Neutrophil (primary cell): Measurements from ENCODE around the gene UBA52.
A peak's percentile ranks its signal among the peaks of the same experiment; 100 is the strongest.
"Not testable (repeated sequence)": the region's sequence is repeated elsewhere in the genome, so short reads cannot be mapped to it uniquely, and the experiment has no call there.

Experiments used
- H3K27ac ChIP-seq: fragments of 200-600 bp; sonication (generic); 2 replicates; pipeline ENCODE4 v1.5.1; 2016; ENCODE audit warnings: mild to moderate bottlenecking, moderate library complexity
- H3K27me3 ChIP-seq: fragments of 200-600 bp; sonication (generic); 2 replicates; pipeline ENCODE4 v1.6.0; 2016; ENCODE audit warnings: mild to moderate bottlenecking
- H3K36me3 ChIP-seq: fragments of 200-600 bp; sonication (generic); 2 replicates; pipeline ENCODE4 v1.5.1; 2017
- H3K4me1 ChIP-seq, 2 experiments: fragments of 200-600 bp in 1 of 2; sonication (generic) in 1 of 2; 1 replicate in 1 of 2; 2 replicates in 1 of 2; pipeline versions ENCODE4 v1.5.1 to v1.6.1; 2013 to 2016; ENCODE audit warnings: low read depth in 1 of 2, low read length in 1 of 2, mild to moderate bottlenecking in 1 of 2, moderate library complexity in 1 of 2; ENCODE audit not compliant: control insufficient read depth in 1 of 2, insufficient read depth in 1 of 2
- H3K4me3 ChIP-seq, 2 experiments: fragments of 200-600 bp in 1 of 2; sonication (generic) in 1 of 2; 1 replicate in 1 of 2; 2 replicates in 1 of 2; pipeline ENCODE4 v1.5.1; 2013 to 2016; ENCODE audit warnings: low read depth in 1 of 2, low read length in 1 of 2, mild to moderate bottlenecking in 1 of 2, moderate library complexity in 1 of 2
- H3K9me3 ChIP-seq: fragments of 200-600 bp; sonication (generic); 2 replicates; pipeline ENCODE4 v1.5.1; 2016
- TF ChIP-seq, protein P1 (sequence below): fragments of 200-600 bp; sonication (generic); IDR thresholded peaks from 2 replicates; pipeline ENCODE4 v1.5.1; 2016; ENCODE audit warnings: antibody characterized with exemption

The UBA52 gene

DNA sequence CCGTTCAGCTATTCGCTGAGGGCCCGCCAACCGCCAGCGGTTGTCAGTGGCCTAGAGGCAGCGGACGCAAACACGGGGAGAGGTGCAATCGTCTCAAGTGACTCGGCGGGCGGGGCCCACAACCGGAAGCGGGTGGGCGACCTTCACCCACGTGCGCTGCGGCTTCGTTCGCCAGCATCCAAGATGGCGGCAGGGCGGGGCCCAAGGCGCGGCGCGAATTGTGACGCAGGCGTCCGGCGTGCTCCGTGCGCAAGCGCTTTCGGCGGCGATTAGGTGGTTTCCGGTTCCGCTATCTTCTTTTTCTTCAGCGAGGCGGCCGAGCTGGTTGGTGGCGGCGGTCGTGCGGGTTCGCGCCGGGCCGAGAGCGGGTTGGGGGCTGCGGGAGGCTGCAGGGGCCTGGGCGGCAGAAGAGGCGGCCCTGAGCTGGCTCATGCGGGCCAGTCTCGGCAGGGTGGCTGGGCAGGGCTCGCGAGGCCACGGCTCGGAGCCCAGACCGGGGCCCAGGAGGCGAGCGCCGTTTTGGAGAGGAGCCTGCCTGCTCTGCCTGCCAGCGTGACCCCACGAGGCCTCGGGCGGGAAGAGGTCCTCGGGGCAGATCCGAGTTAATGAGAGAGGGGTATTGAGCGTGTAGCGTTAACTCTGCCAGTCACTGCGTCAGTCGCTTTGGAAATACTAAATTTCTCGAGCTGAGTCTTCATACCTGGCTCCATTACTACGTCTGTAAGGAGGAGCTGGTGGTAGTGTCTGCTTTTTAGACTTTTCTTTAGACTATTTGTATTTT lies at the start of gene UBA52:
Gene UBA52, plus strand, starts transcription at position 294 of the 781 bp plus-strand sequence. CDS start 1,444 bp downstream, outside the sequence.
- Histone ChIP-seq H3K9me3 (no peaks in the 10 kb centered on the region), H3K4me1 (peaks cover 23 to 27% of the 10 kb centered on the region in 2 experiments), H3K36me3 (peaks cover 67% of the 10 kb centered on the region), H3K27me3 (no peaks in the 10 kb centered on the region), H3K27ac (peak within 1 kb of the TSS; percentile 94), H3K4me3 (peak within 1 kb of the TSS; percentile 83 to 93)
- TF ChIP-seq, protein P1, sequence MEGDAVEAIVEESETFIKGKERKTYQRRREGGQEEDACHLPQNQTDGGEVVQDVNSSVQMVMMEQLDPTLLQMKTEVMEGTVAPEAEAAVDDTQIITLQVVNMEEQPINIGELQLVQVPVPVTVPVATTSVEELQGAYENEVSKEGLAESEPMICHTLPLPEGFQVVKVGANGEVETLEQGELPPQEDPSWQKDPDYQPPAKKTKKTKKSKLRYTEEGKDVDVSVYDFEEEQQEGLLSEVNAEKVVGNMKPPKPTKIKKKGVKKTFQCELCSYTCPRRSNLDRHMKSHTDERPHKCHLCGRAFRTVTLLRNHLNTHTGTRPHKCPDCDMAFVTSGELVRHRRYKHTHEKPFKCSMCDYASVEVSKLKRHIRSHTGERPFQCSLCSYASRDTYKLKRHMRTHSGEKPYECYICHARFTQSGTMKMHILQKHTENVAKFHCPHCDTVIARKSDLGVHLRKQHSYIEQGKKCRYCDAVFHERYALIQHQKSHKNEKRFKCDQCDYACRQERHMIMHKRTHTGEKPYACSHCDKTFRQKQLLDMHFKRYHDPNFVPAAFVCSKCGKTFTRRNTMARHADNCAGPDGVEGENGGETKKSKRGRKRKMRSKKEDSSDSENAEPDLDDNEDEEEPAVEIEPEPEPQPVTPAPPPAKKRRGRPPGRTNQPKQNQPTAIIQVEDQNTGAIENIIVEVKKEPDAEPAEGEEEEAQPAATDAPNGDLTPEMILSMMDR, result peak; percentile 33

DNA sequence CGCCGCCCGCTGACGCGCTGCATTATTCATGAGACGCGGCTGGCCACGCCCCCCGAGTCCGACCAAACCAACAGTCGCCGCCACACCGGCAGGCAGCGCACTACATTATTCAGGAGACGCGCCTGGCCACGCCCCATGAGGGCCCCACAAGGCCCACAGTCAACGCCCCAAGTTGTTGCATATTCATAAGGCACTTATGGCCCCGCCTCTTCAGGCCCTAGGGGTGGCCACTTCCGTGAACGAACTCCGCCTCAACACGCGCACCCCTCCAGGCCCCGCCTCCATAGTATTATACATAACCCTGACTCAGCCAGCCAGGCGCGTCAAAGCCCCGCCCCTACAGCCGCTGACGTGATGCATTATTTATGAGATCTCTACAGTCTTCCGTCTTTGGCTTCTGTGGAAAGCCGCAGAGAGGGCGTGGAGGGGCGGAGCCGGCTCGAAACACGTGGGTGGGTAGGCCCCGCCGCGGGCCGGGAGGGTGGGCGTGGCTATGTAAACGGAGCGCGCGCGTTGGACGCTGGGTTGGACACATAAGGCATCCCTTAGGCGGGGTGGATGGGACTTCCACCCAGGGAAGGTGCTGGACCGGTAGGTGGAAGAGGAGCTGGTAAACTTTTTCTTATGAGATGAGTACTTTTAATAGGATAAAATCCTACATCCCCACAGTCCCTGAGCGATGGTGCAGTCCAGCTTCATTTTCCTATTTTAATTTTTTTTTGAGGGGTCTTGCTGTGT lies 49.4 kb upstream of the UBA52 start:
- H3K4me1 ChIP-seq, result peaks cover 34 to 40% of the 10 kb centered on the region in 2 experiments
- no peaks in the 10 kb centered on the region for H3K9me3 ChIP-seq
- peak overlapping the region; percentile 95 to 99 for H3K4me3 ChIP-seq
- H3K36me3 ChIP-seq, result no peaks in the 10 kb centered on the region
- no peaks in the 10 kb centered on the region for H3K27me3 ChIP-seq
- TF ChIP-seq, protein P1, result peak; percentile 80
- peak overlapping the region; percentile 95 for H3K27ac ChIP-seq

DNA sequence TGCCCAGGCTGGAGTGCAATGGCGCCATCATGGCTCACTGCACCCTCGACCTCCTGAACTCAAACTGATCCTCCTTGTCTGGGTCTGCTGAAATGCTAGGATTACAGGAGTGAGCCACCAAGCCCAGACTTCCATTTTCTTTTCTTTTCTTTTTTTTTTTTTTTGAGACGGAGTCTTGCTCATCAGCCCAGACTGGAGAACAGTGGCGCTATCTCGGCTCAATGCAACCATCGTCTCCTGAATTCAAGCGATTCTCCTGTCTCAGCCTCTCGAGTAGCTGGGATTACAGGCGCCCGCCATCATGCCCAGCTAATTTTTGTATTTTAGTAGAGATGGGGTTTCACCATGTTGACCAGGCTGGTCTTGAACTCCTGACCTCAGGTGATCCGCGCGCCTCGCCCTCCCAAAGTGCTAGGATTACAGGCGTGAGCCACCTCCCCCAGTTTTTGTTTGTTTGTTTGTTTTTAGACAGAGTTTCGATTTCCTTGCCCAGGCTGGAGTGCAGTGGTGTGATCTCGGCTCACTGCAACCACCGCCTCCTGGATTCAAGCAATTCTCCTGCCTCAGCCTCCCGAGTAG lies 48.7 kb upstream of the UBA52 start:
- H3K27me3 ChIP-seq, H3K9me3 ChIP-seq, H3K36me3 ChIP-seq: not testable (repeated sequence)
- Histone ChIP-seq H3K4me1 (peaks cover 30 to 34% of the 10 kb centered on the region in 2 experiments), H3K27ac (peak overlapping the region; percentile 95), H3K4me3 (peak overlapping the region; percentile 34 to 50)

GRCh38 chr19:18523841-18524240 lies 47.8 kb upstream of the UBA52 start:
- Histone ChIP-seq H3K4me3 (no peak overlapping the region), H3K36me3 (no peaks in the 10 kb centered on the region), H3K27ac (no peak overlapping the region), H3K9me3 (no peaks in the 10 kb centered on the region), H3K4me1 (peaks cover 21 to 25% of the 10 kb centered on the region in 2 experiments), H3K27me3 (no peaks in the 10 kb centered on the region)
- TF ChIP-seq, protein P1, result no peak

- H3K36me3 ChIP-seq, result peaks cover 16% of the 10 kb centered on the region
- H3K27me3 ChIP-seq, result no peaks in the 10 kb centered on the region
- TF ChIP-seq, protein P1, result no peak
- H3K4me1 ChIP-seq, result peaks cover 7 to 8% of the 10 kb centered on the region in 2 experiments
- no peak overlapping the region for H3K4me3 ChIP-seq
- H3K9me3 ChIP-seq, result no peaks in the 10 kb centered on the region
- no peak overlapping the region for H3K27ac ChIP-seq
Observed at GRCh38 chr19:18526316-18526715, 45.3 kb upstream of the UBA52 start.
